Left lung (tissue), 10 donors: Measurements from ENCODE around the gene COL16A1. TPM values are rescaled to one million over a fixed set of nuclear protein-coding genes. Genes with fewer than 3 reads are reported as not detected.

Experiments used
- ATAC-seq: fragments of 200-7000 bp; cut with Tn5 transposase; one replicate; pipeline ENCODE4 v1.9.1; 2020; ENCODE audit warnings: moderate library complexity
- DNase-seq, 4 donors: peaks; one replicate each; pipeline ENCODE4 v3.0.0-alpha.2; 2013 to 2020
- H3K27ac ChIP-seq, 2 donors: fragments of 200-600 bp; sonication (generic) in 1 of 2; one replicate each; pipeline versions ENCODE4 v1.5.0 to v1.8.0; 2020 to 2021
- H3K27me3 ChIP-seq, 2 donors: fragments of 200-600 bp; sonication (generic) in 1 of 2; one replicate each; pipeline versions ENCODE4 v1.5.0 to v1.8.0; 2020 to 2021
- H3K36me3 ChIP-seq, 2 donors: fragments of 200-600 bp; sonication (generic) in 1 of 2; one replicate each; pipeline versions ENCODE4 v1.5.0 to v1.8.0; 2020 to 2021
- H3K4me1 ChIP-seq, 2 donors: fragments of 200-600 bp; one replicate each; pipeline ENCODE4 v1.8.0; 2021
- H3K4me3 ChIP-seq, 2 donors: fragments of 200-600 bp; sonication (generic) in 1 of 2; one replicate each; pipeline versions ENCODE4 v1.5.0 to v1.8.0; 2020 to 2021; ENCODE audit warnings: mild to moderate bottlenecking in 1 of 2
- H3K9me3 ChIP-seq, 2 donors: fragments of 200-600 bp; sonication (generic) in 1 of 2; one replicate each; pipeline versions ENCODE4 v1.5.0 to v1.8.0; 2020 to 2021
- intact Hi-C, 2 donors: fragments of 100-400 bp; cut with DNase I; formaldehyde crosslinking; loops; one replicate each; pipeline versions ENCODE4 v1.11.2 to v1.14.2; 2022
- polyA plus RNA-seq, 6 donors: library from polyadenylated mRNA; unstranded; fragments of 120-200 nt; gene quantifications; one replicate each; pipeline ENCODE4 v1.2.1, GENCODE V29; 2013; ENCODE audit not compliant: insufficient read length in 6 of 6
- total RNA-seq, 2 donors: library from RNA; stranded (reverse); fragmentation: NEBNext Ultra II Directional; extraction: Animal tissue kit (Norgen Biotek cat#: 25700); gene quantifications; one replicate each; pipeline ENCODE4 v1.2.1, GENCODE V29; 2021
- TF ChIP-seq, protein P1 (sequence below), 2 donors: fragments of 200-600 bp; sonication (generic) in 1 of 2; IDR thresholded peaks; one replicate each; pipeline versions ENCODE4 v1.5.0 to v1.8.0; 2021; ENCODE audit warnings: antibody characterized with exemption in 2 of 2
- donor health status: DM: no; HTN: yes; CAD: no.
- donor health status: DM: no; HTN: no; CAD: no.

COL16A1 gene
- total and polyA plus RNA-seq, 8 donors: 64.8 to 177 (median 118) TPM

DNA sequence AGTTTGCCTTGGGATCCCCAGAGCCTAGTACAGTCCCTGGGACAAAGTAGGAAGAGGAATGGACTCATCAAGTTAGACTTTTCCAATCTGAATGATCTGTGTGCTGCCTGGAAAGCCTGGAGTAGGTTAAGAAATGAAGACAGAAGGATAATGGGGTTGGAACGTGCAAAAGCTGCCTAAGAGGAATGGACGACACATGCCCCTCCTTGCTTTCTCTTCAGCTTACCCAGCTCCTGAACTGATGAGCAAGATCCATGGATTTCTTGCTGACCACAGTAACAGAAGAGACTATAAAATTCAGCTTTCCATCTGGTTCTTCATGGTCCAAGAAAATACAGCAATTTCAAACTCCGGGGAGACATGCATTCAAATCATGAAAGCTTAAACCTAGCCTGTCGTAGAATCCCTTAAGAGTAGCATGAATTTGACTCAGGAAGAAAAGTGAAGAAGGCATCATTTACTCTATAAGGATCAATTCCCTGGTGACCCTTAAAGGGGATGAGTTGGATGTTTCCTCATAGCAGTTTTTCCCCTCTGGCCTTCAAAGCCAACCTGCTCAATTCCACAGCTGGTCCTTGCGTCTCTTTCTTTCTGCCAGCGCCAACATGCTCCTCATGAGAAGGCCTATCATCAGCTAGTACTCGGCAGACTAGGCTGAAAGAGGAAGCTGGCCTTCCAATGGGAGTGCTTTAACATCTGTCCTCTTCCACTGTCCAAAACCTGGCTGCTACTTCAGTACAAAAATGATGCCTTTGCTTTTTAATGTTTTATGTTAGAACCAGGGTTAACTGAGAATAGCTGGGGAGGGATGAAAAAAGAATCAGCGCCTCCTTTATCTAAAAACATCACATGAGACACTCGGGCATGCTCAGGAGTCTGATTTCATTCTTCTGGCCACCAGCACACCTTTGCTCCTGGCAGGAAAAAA is 53.4 kb downstream of the COL16A1 start:
- Histone ChIP-seq H3K4me1 (peaks cover 0 to 5% of the 10 kb centered on the region in 2 donors), H3K4me3 (no peak overlapping the region), H3K9me3 (no peaks in the 10 kb centered on the region), H3K27ac (no peak overlapping the region), H3K27me3 (no peaks in the 10 kb centered on the region), H3K36me3 (no peaks in the 10 kb centered on the region)
- ATAC-seq (no peak), DNase-seq (no peak)
- TF ChIP-seq, protein P1, sequence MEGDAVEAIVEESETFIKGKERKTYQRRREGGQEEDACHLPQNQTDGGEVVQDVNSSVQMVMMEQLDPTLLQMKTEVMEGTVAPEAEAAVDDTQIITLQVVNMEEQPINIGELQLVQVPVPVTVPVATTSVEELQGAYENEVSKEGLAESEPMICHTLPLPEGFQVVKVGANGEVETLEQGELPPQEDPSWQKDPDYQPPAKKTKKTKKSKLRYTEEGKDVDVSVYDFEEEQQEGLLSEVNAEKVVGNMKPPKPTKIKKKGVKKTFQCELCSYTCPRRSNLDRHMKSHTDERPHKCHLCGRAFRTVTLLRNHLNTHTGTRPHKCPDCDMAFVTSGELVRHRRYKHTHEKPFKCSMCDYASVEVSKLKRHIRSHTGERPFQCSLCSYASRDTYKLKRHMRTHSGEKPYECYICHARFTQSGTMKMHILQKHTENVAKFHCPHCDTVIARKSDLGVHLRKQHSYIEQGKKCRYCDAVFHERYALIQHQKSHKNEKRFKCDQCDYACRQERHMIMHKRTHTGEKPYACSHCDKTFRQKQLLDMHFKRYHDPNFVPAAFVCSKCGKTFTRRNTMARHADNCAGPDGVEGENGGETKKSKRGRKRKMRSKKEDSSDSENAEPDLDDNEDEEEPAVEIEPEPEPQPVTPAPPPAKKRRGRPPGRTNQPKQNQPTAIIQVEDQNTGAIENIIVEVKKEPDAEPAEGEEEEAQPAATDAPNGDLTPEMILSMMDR (IDR thresholded peaks at IDR 0.05): no peak
- intact Hi-C loops: no loop called here

DNA sequence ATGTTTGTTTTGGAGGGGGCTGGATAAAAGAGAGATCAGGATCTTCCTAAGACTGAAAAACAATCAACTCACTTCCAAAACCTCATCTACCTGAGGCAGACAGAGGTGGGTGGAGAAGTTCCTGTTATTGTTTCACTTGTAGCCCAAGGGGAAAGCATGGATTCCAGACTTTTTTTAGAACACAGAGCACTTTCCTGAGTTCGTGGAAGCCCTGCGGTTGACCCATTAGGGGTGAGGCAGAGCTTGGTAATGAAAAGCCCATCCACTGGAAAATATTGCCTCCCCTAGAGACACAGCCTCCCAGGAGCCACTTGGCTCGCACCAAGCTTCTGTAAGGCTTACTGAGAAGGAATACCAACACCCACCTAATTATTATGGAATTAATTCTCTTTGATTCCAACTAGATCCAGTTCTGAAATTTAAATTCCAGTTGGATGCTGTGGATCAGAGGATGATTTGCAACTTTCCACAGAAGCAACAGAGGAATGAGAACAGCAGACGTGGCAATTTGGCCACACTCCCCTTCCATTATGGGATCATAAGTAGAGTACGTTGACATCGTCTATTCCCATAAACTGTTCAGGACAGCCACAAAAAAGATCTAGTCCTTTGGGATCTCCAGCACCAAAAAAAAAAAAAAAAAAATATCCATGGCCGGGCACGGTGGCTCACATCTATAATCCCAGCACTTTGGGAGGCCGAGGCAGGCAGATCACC is 55.0 kb downstream of the COL16A1 start:
- intact Hi-C loops: no loop called here
- no peak for DNase-seq
- no peak overlapping the region for H3K27ac ChIP-seq
- no peaks in the 10 kb centered on the region for H3K36me3 ChIP-seq
- TF ChIP-seq, protein P1 (IDR thresholded peaks at IDR 0.05): no peak
- no peaks in the 10 kb centered on the region for H3K9me3 ChIP-seq
- H3K4me1 ChIP-seq: peaks cover 0 to 11% of the 10 kb centered on the region in 2 donors
- no peak overlapping the region for H3K4me3 ChIP-seq
- no peak for ATAC-seq
- H3K27me3 ChIP-seq: no peaks in the 10 kb centered on the region

DNA sequence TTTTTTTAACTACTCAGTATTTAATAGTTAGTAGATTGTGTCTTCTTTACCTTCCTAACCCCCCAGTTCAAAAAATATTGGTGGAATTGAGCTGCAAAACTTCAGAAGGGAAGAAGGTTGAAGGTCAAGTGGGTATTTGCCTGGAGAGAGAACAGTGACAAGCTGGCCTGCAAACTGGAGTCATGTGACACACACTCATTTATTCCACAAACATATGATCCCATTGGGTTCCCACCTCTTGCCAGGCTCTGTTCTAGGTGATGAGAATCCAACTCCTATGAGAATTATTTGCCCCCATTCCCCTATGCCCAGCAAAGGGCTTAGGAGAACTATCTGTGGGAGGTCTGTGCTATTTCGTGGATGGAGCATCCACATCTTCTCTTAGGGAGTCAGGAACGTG is 55.6 kb downstream of the COL16A1 start:
- no peak for DNase-seq
- H3K4me3 ChIP-seq: no peak overlapping the region
- no peaks in the 10 kb centered on the region for H3K36me3 ChIP-seq
- H3K27ac ChIP-seq: no peak overlapping the region
- no peaks in the 10 kb centered on the region for H3K9me3 ChIP-seq
- intact Hi-C loops: no loop called here
- no peak for ATAC-seq
- peaks cover 4 to 17% of the 10 kb centered on the region in 2 donors for H3K4me1 ChIP-seq
- no peaks in the 10 kb centered on the region for H3K27me3 ChIP-seq
- TF ChIP-seq, protein P1 (IDR thresholded peaks at IDR 0.05): no peak

DNA sequence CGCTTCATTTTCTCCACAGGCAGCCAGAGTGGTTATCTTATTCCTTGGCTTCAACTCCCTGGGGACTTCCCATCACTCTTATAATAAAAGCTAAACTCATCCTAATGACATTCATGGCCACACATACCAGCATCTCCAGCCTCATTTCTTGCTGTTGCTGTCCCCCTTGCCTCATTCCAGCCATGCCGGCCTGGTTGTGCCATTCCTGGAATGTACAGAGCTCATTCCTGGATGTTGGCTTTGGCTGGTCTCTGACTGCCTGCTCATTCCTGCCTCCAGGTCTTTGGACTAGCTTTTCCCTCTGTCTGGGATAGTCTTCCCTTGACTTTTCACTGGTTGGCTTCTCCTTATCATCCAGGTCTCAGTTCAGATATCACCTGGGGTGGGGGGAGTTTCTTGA is 56.7 kb downstream of the COL16A1 start:
- Histone ChIP-seq H3K4me1 (peaks cover 13 to 27% of the 10 kb centered on the region in 2 donors), H3K4me3 (no peak overlapping the region), H3K27ac (no peak overlapping the region), H3K9me3 (no peaks in the 10 kb centered on the region), H3K27me3 (no peaks in the 10 kb centered on the region), H3K36me3 (no peaks in the 10 kb centered on the region)
- intact Hi-C loops: no loop called here
- TF ChIP-seq, protein P1 (IDR thresholded peaks at IDR 0.05): no peak
- DNase-seq (no peak), ATAC-seq (no peak)
